GM19324 (cell line): ENCODE data around the gene FGF13.

Experiments used
- ATAC-seq: cut with Tn5 transposase; IDR thresholded peaks from one replicate; pipeline ENCODE4 v1.9.1; 2021; ENCODE audit warnings: mild to moderate bottlenecking, moderate library complexity; ENCODE audit not compliant: unreplicated experiment, low FRiP score

Gene FGF13

DNA sequence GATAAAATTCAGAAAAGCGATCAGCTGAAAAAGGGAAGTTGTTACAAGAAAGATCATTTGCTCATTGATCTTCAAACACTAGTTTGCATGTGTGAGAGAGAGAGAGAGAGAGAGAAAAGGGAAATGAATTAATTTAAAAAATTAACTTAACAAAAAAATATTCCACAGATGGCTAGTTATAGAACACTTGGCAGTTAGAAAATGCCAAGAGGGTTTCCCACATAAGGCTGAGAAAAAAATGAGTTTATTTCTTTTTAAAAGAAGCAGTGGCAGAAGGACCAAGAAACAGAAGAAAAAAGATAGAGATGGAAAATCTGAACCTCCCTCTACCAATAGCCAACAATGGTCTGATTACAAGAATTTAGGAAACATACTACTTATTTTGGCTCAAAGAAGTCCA lies 47.1 kb downstream of the FGF13 start:
- no peak for ATAC-seq

DNA sequence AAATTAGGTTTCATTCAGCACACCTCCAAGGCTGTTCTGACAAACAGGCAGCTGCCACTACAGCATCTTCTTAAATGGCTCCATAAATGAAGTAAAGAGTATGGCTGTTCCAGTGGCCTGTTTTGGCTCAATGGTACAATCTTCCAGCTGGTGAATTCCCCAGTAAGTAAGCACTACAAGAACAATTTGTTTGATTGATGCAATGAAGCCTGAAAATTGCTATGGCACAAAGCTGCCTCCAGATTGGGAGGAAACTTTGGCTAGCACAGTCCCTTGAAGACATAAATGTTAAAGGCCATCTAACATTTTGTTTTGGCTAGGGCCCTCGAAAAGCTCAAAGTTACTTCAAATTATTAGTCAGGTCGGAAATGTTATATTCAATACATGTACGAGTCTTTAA lies 47.5 kb downstream of the FGF13 start:
- ATAC-seq: no peak

GRCh38 chrX:138651494-138651893 lies 60.0 kb downstream of the FGF13 start:
- ATAC-seq: no peak

DNA sequence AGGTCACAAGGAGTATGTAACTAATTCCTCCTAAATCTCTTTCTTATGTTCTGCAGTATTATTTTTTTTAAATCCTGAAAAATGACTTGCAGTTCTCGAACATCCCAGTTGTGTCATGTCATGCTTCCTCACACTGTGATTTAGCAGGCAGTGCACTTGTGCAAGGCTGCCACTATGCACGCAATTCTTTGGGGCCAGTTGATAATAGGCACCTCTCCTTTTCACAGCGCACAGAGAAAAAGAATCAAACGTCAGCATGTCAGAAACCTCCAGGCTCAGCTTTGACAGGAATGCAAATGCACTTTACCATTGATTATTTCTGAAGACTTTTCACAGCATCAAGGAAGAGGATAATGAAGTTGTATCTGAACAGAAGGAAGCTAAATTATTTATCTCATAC lies 62.9 kb downstream of the FGF13 start:
- no peak for ATAC-seq

GRCh38 chrX:138638996-138639395 lies 72.5 kb downstream of the FGF13 start:
- no peak for ATAC-seq
